Kidney (tissue), 14 donors: ENCODE data around the gene FGGY. TPM values are rescaled to one million over a fixed set of nuclear protein-coding genes. Genes with fewer than 3 reads are reported as not detected.
A peak's percentile ranks its signal among the peaks of the same experiment; 100 is the strongest.
"Not testable (repeated sequence)": the region's sequence is repeated elsewhere in the genome, so short reads cannot be mapped to it uniquely, and the experiment has no call there.

Experiments
- DNase-seq, 5 donors: peaks; one replicate each; pipeline ENCODE4 v3.0.0-alpha.2; 2013 to 2020
- FAIRE-seq: peaks from 2 replicates; lab custom pipeline; 2012; peaks lifted over from hg19 to GRCh38; lab: Jason Lieb, UNC
- H3K27ac ChIP-seq, 2 donors: one replicate each; pipeline ENCODE4 v1.7.0; 2013; ENCODE audit warnings: low read depth in 2 of 2, low read length in 2 of 2, inconsistent platforms in 1 of 2
- H3K27me3 ChIP-seq: one replicate; pipeline ENCODE4 v1.7.1; 2013; ENCODE audit warnings: low read length, inconsistent platforms; ENCODE audit not compliant: control insufficient read depth, insufficient read depth
- H3K36me3 ChIP-seq, 3 donors: one replicate each; pipeline versions ENCODE4 v1.7.0 to v1.7.1; 2013; ENCODE audit warnings: low read length in 3 of 3, control low read depth in 1 of 3, inconsistent platforms in 1 of 3; ENCODE audit not compliant: insufficient read depth in 3 of 3, control insufficient read depth in 2 of 3
- H3K4me1 ChIP-seq, 3 donors: one replicate each; pipeline versions ENCODE4 v1.7.0 to v1.7.1; 2013; ENCODE audit warnings: low read length in 3 of 3, inconsistent platforms in 1 of 3, low read depth in 1 of 3; ENCODE audit not compliant: control insufficient read depth in 2 of 3, insufficient read depth in 2 of 3
- H3K4me3 ChIP-seq, 3 donors: one replicate each; pipeline versions ENCODE4 v1.7.0 to v1.8.1; 2013; ENCODE audit warnings: low read length in 3 of 3, control low read depth in 1 of 3, inconsistent platforms in 1 of 3
- H3K9ac ChIP-seq, 3 donors: one replicate each; pipeline versions ENCODE4 v1.7.0 to v1.7.1; 2013; ENCODE audit warnings: low read length in 3 of 3, control low read depth in 1 of 3, inconsistent platforms in 1 of 3
- H3K9me3 ChIP-seq, 3 donors: one replicate each; pipeline versions ENCODE4 v1.7.0 to v1.7.1; 2013; ENCODE audit warnings: low read length in 3 of 3, control low read depth in 1 of 3, inconsistent platforms in 1 of 3; ENCODE audit not compliant: control insufficient read depth in 2 of 3, insufficient read depth in 1 of 3
- intact Hi-C: fragments of 100-400 bp; cut with DNase I; formaldehyde crosslinking; loops from one replicate; pipeline ENCODE4 v1.11.1; 2022
- polyA plus RNA-seq: library from polyadenylated mRNA; stranded (reverse); fragments of 350-450 nt; fragmentation: Illumina TruSeq; extraction: RNeasy Lipid Tissue Mini Kit (QIAGEN cat#74804); gene quantifications from one replicate; pipeline ENCODE4 v1.2.3, GENCODE V29; 2014; ENCODE audit warnings: low read depth, low replicate concordance; ENCODE audit not compliant: insufficient read depth
- total RNA-seq: library from RNA; stranded (reverse); fragmentation: NEBNext Ultra II Directional; extraction: Animal tissue kit (Norgen Biotek cat#: 25700); gene quantifications from one replicate; pipeline ENCODE4 v1.2.1, GENCODE V29; 2021
- TF ChIP-seq, protein P1 (sequence below): IDR thresholded peaks from 3 replicates; pipeline ENCODE4 v1.5.1; 2012; ENCODE audit warnings: mild to moderate bottlenecking, moderate library complexity, borderline replicate concordance; ENCODE audit not compliant: insufficient read depth; ENCODE audit errors: extremely low read depth
- donor health status: control.
- donor health status: control.
- donor health status: control.
- donor health status: control.
- donor health status: control.
- donor health status: DM: yes; HTN: yes; CAD: no.
- donor health status: Normal renal cell carcinoma (clear cell type).

FGGY gene
- total and polyA plus RNA-seq, 2 donors from 2014 or later, result 11.2 to 31.0 TPM

DNA sequence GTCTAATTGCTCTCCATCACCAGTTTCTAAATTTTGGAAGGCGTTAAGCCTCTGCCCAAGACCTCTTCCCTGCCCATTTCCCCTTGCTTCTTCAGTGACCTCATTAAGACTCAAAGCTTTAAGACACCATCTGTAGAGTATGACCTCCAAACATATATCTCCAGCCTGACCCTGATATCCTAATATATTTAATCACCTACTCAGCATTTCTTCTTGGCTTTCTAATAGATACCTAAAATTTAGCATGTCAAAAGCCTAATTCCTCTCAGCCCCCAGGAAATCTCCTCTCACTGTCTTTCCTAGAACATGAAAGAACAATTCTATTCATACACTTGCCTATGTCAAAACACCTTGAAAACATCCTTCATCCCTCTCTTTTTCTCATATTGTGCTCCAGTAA, 282.3 kb downstream of the FGGY start:
- Histone ChIP-seq H3K27ac (no peak overlapping the region), H3K27me3 (no peaks in the 10 kb centered on the region), H3K4me3 (no peak overlapping the region), H3K9ac (no peak overlapping the region), H3K9me3 (peaks cover 0 to under 1% (median 0%) of the 10 kb centered on the region in 3 donors), H3K36me3 (peaks cover 0 to 2% (median 0%) of the 10 kb centered on the region in 3 donors), H3K4me1 (no peaks in the 10 kb centered on the region)
- TF ChIP-seq, protein P1, sequence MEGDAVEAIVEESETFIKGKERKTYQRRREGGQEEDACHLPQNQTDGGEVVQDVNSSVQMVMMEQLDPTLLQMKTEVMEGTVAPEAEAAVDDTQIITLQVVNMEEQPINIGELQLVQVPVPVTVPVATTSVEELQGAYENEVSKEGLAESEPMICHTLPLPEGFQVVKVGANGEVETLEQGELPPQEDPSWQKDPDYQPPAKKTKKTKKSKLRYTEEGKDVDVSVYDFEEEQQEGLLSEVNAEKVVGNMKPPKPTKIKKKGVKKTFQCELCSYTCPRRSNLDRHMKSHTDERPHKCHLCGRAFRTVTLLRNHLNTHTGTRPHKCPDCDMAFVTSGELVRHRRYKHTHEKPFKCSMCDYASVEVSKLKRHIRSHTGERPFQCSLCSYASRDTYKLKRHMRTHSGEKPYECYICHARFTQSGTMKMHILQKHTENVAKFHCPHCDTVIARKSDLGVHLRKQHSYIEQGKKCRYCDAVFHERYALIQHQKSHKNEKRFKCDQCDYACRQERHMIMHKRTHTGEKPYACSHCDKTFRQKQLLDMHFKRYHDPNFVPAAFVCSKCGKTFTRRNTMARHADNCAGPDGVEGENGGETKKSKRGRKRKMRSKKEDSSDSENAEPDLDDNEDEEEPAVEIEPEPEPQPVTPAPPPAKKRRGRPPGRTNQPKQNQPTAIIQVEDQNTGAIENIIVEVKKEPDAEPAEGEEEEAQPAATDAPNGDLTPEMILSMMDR, result no peak
- no peak for FAIRE-seq
- DNase-seq, result no peak
- intact Hi-C loops, result no loop called here

DNA sequence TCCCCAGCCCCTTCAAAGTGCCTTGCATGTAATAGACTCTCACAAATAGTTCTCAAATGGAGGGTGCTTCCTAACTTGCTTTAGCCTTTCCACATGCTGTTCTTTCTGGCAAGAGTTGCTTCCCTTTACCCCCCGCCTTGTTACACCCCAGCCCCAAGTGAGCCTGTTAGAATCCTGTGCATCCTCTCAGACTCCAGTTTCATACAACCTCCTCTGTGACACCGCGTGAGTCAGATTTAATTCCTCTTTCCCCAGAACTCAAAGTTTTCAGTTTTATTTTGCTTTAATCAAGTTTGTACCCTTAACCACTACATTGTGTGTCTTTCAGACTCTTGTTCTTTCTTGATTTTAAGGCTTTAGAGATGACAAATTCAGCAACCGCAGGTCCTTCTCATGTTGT, 283.4 kb downstream of the FGGY start:
- FAIRE-seq (no peak), DNase-seq (no peak)
- no peak overlapping the region for H3K27ac ChIP-seq
- TF ChIP-seq, protein P1, result no peak
- H3K4me1 ChIP-seq, result no peaks in the 10 kb centered on the region
- no peaks in the 10 kb centered on the region for H3K9me3 ChIP-seq
- intact Hi-C loops, result no loop called here
- H3K36me3 ChIP-seq, result peaks cover 0 to 2% (median 0%) of the 10 kb centered on the region in 3 donors
- H3K4me3 ChIP-seq, result no peak overlapping the region
- H3K27me3 ChIP-seq, result no peaks in the 10 kb centered on the region
- no peak overlapping the region for H3K9ac ChIP-seq

DNA sequence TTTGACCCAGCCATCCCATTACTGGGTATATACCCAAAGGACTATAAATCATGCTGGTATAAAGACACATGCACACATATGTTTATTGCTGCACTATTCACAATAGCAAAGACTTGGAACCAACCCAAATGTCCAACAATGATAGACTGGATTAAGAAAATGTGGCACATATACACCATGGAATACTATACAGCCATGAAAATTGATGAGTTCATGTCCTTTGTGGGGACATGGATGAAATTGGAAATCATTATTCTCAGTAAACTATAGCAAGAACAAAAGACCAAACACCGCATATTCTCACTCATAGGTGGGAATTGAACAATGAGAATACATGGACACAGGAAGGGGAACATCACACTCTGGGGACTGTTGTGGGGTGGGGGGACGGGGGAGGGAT, 295.5 kb downstream of the FGGY start:
- FAIRE-seq, result not testable (repeated sequence)

DNA sequence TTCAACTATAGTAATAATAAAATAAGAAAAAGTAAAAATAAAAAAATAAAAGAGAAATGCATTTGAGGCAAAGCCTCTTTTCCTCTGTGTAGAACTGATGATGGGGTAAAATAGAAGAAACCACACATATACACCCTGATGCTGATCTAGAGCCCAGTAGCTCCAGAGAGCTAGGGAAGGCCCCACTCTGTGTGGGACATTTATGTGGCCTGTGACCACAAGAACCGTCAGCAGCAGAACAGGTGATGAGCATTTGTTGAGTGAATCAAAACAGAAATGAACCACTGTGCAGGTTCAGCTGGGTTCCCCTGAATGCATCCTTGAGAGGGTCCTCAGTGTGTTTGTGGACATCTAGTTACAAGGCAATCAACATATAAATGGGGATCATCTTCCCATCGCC, 296.0 kb downstream of the FGGY start:
- TF ChIP-seq, protein P1, result no peak
- DNase-seq (no peak), FAIRE-seq (no peak)
- Histone ChIP-seq H3K4me1 (peaks cover 4 to 24% (median 10%) of the 10 kb centered on the region in 3 donors), H3K9ac (no peak overlapping the region), H3K36me3 (no peaks in the 10 kb centered on the region), H3K27ac (peak overlapping the region in 1 of 2 donors; percentile 79), H3K4me3 (no peak overlapping the region), H3K9me3 (no peaks in the 10 kb centered on the region), H3K27me3 (no peaks in the 10 kb centered on the region)
- intact Hi-C loops, result no loop called here

More for the DNA sequence above, 295.5 kb downstream of the FGGY start:
- H3K36me3 ChIP-seq, H3K9me3 ChIP-seq, H3K27me3 ChIP-seq, H3K4me3 ChIP-seq, H3K27ac ChIP-seq, intact Hi-C loops, DNase-seq, H3K9ac ChIP-seq: not testable (repeated sequence)
- H3K4me1 ChIP-seq, result peaks cover 4 to 24% (median 10%) of the 10 kb centered on the region in 3 donors
